Cerebellar cortex (tissue), 1 donor: ENCODE data around the gene UBASH3A.

Experiments used
- DNase-seq: peaks from one replicate; pipeline ENCODE4 v3.0.0-alpha.2; 2015; ENCODE audit warnings: low spot score

Gene UBASH3A

GRCh38 chr21:42374457-42374856 is 29.2 kb upstream of the UBASH3A start:
- no peak for DNase-seq

GRCh38 chr21:42374864-42375499 is 28.7 kb upstream of the UBASH3A start:
- DNase-seq, result no peak

- no peak for DNase-seq
These were observed 28.2 kb upstream of the UBASH3A start for GRCh38 chr21:42375506-42375905.

GRCh38 chr21:42375966-42376337 is 27.8 kb upstream of the UBASH3A start:
- DNase-seq, result no peak

- DNase-seq, result no peak
These were observed 27.2 kb upstream of the UBASH3A start for GRCh38 chr21:42376338-42376982.

GRCh38 chr21:42377211-42377950 is 26.3 kb upstream of the UBASH3A start:
- no peak for DNase-seq

GRCh38 chr21:42377951-42378340 is 25.8 kb upstream of the UBASH3A start:
- DNase-seq, result no peak

GRCh38 chr21:42378418-42378817 is 25.3 kb upstream of the UBASH3A start:
- no peak for DNase-seq

GRCh38 chr21:42379426-42380215 is 24.1 kb upstream of the UBASH3A start:
- no peak for DNase-seq

GRCh38 chr21:42381347-42381984 is 22.2 kb upstream of the UBASH3A start:
- DNase-seq, result peak; percentile 23

GRCh38 chr21:42382915-42383314 is 20.8 kb upstream of the UBASH3A start:
- DNase-seq, result no peak

- DNase-seq, result no peak
These were observed 20.4 kb upstream of the UBASH3A start for GRCh38 chr21:42383331-42383730.

- no peak for DNase-seq
These were observed 19.4 kb upstream of the UBASH3A start for GRCh38 chr21:42384156-42384945.

- DNase-seq, result no peak
These were observed 18.7 kb upstream of the UBASH3A start for GRCh38 chr21:42384989-42385388.

GRCh38 chr21:42385619-42386018 is 18.1 kb upstream of the UBASH3A start:
- DNase-seq, result no peak

GRCh38 chr21:42386034-42386591 is 17.6 kb upstream of the UBASH3A start:
- DNase-seq, result no peak

GRCh38 chr21:42387164-42387563 is 16.5 kb upstream of the UBASH3A start:
- no peak for DNase-seq

- DNase-seq, result no peak
These were observed 15.8 kb upstream of the UBASH3A start for GRCh38 chr21:42387843-42388340.

GRCh38 chr21:42388740-42389448 is 14.8 kb upstream of the UBASH3A start:
- no peak for DNase-seq

- no peak for DNase-seq
These were observed 14.3 kb upstream of the UBASH3A start for GRCh38 chr21:42389449-42389835.
